D721Med (cell line): ENCODE results near the gene PLEKHA6.

Experiments used
- DNase-seq: peaks from one replicate; pipeline ENCODE4 v3.0.0; 2011; ENCODE audit warnings: low spot score; ENCODE audit not compliant: insufficient read length
- FAIRE-seq: peaks from 2 replicates; lab custom pipeline; 2011; peaks lifted over from hg19 to GRCh38; lab: Jason Lieb, UNC
- CTCF ChIP-seq: IDR thresholded peaks from 2 replicates; pipeline ENCODE4 v1.5.1; 2012; ENCODE audit warnings: mild to moderate bottlenecking, control low read depth; ENCODE audit not compliant: insufficient read depth; ENCODE audit errors: missing control alignments

Gene PLEKHA6

GRCh38 chr1:204188959-204189639 is 170.6 kb downstream of the PLEKHA6 start:
- FAIRE-seq (no peak), DNase-seq (no peak)
- no peak for TF ChIP-seq CTCF

- TF ChIP-seq CTCF = no peak
- no peak for DNase-seq
- no peak for FAIRE-seq
These were observed 173.1 kb downstream of the PLEKHA6 start for GRCh38 chr1:204186597-204186996.

- no peak for DNase-seq
- no peak for TF ChIP-seq CTCF
- no peak for FAIRE-seq
These were observed 178.6 kb downstream of the PLEKHA6 start for GRCh38 chr1:204181116-204181515.

GRCh38 chr1:204180133-204180532 is 179.6 kb downstream of the PLEKHA6 start:
- DNase-seq (no peak), FAIRE-seq (no peak)
- no peak for TF ChIP-seq CTCF

- no peak for TF ChIP-seq CTCF
- DNase-seq = no peak
- FAIRE-seq = no peak
These were observed 181.0 kb downstream of the PLEKHA6 start for GRCh38 chr1:204178487-204179281.

DNA sequence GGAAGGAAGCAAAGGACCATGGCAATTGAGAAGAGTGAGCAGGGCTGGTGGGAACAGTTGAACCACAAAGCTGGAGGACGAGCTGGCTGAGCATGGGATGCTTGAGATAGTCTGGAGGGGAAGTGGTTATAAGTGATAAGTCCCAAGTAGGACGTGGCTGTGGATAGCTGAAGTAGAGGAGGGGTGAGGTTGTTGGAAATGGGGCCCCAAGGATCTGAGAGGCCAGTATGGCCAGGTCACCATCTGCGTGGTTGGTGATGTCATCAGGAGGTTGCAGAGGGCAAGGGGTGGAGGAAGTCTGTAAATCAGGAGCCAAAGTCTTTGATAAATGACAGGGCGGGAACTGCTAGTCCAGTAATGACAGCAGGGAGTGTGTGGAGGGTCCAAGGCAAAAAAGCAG is 182.6 kb downstream of the PLEKHA6 start:
- no peak for TF ChIP-seq CTCF
- DNase-seq (no peak), FAIRE-seq (no peak)

DNA sequence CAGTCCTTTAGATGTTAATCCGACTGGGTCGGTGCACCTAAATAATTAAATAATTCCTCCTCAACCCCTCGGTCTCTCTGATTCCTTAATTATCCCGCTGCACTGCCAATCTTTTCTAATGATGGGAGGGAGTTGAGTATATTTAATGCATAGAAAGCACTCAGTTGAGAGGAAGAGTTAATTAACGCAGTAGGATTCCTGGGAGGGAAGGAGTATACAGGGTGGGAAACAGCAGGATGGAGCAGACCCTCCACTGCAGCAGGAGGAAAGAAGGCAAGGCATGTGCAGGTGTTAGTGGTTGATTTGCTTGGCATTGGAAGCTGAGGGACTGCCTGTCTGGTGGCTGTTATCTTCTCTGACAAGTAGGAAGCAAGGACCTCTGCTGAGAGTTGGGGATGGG is 183.7 kb downstream of the PLEKHA6 start:
- DNase-seq (no peak), FAIRE-seq (no peak)
- no peak for TF ChIP-seq CTCF
